GM19240 (cell line): Measurements from ENCODE around the gene RBPMS2.

Experiments used
- DNase-seq: peaks from one replicate; pipeline ENCODE4 v3.0.0; 2011; ENCODE audit warnings: low spot score; ENCODE audit not compliant: insufficient read length

Gene RBPMS2

DNA sequence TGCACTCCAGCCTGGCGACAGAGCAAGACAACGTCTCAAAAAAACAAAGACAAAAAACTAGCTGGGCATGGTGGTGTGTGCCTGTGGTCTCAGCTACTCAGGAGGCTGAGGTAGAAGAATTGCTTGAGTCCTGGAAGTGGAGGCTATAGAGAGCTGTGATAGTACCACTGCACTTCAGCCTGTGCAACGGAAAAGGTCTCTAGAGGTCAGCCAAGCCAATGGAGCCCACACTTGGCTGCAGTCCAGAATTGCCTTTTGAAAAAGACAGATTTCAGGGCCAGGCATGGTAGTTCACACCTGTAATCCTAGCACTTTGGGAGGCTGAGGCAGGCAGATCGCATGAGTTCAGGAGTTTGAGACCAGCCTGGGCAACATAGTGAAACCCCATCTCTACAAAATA is 8.4 kb upstream of the RBPMS2 start:
- no peak for DNase-seq

DNA sequence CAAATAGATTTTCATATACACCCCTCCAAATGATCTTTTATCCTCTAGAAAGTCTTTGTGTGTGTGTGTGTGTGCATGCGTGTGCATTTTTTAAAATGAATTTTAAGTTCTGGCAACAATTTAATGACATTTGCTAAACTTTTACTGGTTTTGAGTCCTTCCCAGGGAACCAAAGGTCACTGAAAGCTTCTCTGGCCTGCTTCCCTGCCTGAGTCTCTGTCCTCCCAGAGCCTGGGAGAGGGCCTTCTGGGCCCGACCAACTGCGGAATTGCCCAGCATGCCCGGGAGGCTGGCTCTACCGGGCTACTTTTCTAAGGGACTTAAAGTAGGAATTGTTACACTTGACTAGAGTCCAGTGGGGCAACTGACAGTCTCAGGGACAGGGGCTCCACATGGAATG is 7.4 kb upstream of the RBPMS2 start:
- no peak for DNase-seq

DNA sequence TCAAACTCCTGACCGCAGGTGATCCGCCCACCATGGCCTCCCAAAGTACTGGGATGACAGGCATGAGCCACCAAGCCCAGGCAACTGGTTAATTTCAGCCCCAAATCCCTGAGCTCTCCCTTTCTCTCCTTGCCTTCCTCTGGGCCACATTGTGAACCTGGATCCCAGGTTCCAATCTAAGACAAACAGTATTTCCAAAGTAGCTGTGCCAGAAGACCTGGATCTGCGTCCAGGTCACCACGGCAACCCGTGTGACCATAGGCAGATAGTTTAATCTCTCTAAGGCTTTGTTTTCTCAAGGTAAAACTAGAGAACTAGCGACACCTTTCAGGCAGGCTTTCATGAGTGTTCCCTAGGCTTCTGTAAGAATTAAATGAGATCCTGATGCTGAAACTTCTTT is 5.9 kb upstream of the RBPMS2 start:
- no peak for DNase-seq

DNA sequence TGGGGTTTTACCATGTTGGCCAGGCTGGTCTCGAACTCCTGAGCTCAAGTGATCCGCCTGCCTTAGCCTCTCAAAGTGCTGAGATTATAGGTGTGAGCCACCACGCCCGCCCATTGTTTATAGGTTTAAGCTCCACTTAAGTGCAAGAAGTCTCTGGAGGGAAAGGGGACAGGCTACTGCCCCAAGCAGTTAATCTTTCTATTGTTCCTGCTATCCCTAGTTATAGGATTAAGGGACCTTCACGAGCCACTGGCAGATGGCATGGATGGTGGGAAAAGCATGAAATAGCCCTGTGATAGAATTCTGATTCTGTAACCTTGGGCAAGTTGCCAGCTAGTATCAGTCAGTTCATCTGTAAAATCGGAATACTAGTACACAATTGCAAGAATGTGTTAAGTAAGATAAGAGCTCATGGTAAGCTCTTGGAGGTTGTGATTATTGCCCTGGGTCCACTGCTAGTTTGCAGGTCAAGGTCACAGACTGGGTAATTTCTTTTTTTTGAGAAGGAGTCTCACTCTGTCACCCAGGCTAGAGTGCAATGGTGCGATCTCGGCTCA is 5.3 kb upstream of the RBPMS2 start:
- DNase-seq, result no peak

DNA sequence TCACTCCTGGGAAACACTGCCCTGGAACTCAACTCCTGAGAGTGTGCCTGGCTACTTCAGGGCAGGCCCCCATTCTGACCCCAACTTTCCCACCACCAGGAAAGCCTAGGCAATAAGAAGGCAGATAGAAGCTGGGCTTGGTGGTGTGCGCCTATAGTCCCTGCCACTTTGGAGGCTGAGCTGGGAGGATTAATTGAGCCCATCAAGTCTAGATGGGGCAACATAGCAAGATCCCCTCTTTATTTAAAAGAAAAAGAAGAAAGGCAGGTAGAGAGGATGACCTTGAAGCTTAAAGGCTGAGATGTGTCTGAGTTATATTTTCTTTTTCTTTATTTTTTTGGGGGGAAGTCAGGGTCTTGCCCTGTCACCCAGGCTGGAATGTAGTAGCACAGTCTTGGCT is 4.2 kb upstream of the RBPMS2 start:
- no peak for DNase-seq

DNA sequence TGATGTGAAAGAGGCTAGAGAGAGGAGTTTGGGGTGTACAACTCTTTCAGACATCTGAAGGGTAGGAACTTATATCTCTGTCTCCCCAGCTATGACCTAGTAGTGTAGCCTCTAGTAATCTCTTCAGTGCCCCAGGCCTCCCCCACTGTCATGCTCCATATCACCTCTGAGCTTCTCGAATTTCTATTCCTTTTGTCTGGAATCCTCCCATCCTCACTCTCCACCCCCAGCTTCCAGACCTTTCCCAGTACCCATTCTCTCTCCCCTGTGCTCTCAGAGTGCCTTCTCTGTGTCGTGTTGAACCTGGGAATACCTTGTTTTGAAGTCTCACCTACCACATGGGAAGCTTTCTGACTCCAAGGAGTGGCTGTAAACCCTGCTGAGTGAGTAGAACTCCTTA is 3.6 kb upstream of the RBPMS2 start:
- no peak for DNase-seq

DNA sequence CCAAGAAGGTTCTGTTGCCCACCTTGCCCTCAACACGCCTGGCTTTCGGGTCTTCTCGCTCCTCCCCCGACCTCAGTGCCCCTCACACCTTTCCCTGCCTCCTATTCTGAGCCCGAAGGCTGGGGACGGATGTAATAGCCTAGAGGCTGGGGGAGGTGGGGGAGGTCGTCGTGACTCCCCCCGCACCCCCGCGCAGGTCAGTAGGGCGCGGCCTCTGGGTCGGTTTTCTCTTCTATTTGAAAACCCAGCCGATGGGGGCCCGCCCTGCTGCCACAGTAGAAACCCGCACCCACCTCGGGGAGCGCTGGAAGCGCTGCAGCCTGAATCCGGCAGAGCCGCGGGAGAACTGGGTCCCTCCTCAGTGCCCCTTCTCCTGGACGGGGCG is 1.0 kb upstream of the RBPMS2 start:
- no peak for DNase-seq

DNA sequence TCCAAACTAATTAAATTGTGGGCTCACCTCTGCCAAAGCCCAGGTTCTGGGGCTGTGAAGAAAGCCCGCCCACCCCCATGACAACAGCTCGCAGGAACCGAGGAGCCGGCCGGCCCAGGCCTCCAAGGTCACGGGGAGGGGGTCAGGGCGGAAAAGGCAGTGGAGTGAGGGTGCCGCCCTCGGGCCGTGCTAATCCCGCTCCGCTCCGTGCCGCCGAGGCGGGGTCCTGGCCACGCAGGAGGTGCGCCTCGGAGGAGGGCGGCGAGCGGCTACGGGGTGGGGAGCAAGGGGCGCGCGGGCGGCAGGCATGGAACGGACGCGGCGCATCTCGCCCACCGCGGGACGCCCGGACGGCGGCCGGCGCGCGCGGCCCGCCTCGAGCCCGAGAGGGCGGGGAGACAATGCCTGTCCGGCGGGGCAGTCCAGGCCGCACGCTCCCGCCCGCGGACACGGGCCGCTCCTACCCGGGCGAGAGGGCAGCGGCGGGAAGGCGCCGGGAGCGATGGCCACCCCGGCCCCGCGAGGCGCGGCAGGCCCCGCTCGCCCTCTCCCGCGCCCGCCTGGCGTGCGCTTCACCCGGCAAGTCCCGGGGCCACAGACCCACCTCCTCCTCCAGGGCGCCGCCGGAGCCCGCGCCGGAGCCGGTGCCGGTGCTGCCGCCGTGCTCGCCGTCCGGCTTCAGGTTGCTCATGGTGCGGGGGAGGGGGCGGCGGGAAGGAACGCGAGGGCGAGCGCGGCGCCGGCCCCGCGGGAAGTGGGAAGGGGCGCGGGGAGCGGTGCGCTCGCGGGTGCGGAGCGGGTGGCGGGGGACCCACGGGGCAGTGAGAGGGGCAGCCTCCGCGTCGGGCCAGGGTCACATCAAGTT is 528 bp downstream of the RBPMS2 start:
- no peak for DNase-seq

DNA sequence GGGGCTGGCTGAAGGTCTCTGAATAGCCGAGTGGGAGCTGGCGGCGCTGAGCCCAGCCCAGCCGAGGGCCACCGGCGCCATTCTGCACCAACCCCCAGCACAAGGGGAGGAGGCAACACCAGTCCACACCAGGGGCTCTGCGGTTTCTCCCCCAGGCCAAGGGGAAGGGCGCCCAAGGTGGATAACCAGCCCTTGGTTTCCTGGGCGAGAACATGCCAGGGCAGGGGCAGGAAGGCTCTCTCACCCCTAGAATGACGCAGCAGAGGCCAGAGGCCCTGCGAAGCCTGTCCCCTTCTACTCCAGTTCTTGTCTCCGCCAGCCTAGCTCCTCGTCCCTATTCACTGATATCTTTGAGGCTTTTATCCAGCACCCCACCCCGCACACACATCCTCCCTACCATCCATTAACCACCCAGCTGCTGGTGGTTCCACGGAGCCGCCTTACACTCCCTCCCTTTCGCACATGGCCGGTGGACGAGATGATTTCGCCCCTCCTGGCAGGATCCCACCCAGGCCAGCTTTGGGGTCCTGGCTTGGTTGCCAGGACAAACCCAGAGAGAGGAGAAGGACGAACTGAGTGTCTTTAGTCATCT is 1.3 kb downstream of the RBPMS2 start:
- no peak for DNase-seq

DNA sequence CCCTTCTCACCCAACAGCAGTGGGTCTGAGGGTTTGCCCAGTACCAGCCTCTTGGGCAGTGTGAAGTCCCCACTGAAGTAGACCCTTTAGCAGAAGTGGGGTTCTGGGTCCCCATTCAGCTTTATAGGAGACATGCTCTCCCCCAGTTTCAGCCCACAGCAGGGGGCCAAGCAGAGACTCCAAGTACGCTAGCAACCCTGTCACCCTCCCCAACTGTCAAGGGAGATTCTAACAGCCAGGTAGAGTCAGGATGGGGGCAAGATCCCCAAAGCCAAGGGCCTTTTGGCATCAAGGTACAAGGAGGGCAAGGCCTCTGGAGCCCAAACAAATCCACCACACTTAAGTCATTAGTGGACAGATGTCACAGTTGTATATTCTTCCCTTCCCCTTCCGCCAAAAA is 1.8 kb downstream of the RBPMS2 start:
- DNase-seq, result no peak

DNA sequence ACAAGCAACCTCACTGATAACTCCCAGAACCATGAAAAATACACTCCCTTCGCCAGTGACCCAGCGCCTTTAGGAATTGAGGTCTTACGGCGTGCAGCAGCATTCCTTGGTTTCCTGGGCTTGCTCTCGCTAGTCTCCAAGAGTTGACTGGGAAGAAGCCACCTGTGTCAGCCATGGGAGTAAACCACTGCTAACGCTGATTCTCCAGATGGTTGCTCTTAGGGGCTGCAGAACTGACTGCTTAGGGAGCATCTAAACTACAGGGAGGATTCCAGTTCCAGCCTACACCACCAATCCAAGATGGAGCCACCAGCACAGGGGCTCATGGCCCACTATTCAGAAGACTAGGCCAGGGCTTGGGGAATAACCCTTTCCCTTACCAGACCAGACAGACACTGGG is 2.4 kb downstream of the RBPMS2 start:
- no peak for DNase-seq

DNA sequence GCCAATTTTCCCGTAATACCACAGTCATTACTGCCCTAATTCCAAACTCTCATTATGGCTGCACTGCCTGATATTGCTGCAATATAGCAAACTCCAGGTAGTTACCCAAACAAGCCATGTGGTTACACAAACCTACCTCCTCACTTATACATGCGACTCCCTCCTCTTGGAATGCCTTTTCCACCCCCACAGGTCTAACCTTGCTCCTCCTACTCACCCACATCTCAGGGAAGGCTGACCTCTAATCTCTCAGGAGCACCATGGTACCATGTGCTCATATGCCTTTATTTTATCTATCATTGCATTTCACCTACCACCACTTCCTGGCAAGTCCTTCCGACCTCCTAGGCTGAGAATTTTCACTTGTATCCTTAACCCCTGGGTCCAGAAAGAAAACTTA is 2.9 kb downstream of the RBPMS2 start:
- DNase-seq, result no peak

DNA sequence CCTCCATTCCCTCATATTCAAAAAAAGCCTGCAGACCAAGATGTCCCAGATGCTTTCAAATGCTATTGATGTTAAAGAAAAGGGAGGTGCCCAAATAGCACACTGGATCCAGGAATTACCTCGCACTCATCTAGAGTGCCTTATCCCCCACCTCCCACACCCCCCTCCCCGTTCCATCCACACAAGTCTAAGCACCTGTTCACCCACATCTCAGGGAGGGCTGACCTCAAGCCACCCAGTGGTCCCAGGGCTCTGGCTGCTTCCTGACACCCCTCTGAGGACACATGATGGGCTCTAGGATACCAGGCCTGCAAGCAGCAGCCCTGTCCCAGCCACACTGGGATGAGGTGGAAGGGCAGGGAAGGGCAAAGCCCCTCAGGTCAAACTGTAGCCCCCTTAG is 4.8 kb downstream of the RBPMS2 start:
- no peak for DNase-seq

DNA sequence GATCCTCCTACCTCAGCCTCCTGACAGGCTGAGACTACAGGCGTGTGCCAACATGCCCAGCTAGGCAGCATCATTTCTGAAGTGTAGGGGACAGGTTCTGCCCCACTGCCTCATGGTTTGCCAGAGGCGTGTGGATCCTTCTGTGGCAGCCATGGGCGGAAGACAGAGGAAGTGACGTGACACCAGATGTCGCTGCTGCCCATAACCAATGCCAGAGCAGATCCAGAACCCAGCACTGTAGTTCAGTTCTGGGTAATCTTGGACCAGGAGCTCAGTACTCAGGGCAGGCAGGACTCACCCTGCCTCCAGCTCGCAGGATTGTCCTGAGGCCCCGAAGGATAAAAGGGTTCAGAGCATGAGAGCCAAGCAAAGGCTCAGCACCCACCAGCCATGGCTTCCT is 8.2 kb downstream of the RBPMS2 start:
- no peak for DNase-seq

DNA sequence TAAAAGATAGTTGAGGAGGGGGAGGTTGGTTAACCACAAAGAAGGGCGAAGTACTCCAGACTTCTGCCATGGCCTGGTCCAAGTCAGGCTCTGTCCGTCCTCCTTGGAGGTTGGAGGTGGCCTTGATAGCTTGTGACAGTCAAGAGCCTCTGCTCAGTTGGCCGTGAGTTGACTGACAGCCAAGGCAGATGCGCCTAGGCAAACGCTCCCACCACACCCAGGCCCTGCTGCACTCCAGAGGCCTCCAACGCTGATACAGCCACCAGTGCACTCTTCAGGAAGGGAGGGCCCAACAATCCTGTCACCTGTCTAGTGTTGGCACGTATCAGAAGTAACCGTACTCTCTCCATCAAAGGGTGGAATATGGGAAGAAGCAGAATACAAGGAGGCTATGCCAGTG is 9.3 kb downstream of the RBPMS2 start:
- DNase-seq, result no peak

DNA sequence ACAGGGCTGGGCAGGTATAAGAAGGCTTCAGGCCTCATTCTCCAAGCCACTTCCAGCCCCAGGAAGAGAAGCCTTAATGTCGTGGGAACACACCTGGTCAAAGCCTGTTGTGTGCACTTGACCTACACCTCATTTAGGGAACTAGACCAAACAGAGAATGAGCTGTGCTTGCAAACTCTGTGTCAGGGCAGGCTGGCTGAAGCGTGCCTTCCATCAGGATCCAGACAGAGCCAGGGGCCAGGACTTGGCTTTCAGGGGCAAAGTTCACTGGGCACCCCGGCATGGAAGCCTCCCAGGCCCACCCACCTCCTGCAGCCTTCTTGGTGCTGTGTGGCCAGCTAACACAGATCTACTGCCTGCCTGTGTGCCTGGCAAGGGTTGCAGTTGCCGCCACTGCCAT is 11.5 kb downstream of the RBPMS2 start:
- DNase-seq, result no peak

DNA sequence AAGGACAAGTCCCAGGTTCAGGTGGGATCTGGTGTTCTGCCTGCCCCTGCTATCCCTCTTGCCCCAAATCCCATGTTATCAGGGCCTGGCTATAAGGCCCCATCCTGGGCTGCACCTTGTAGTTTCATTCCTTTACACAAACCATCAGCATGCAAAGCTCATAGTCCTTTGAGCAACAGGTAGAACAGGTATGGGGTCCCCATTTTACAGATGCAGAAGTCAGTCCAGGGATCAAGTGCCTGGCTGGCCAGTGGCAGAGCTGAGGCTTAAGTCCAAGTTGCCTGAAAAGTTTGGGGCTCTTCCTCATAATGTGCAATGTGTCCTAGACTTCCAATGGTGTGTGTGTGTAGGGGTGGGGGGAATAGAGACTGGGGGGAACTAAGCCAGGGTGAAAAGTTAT is 11.9 kb downstream of the RBPMS2 start:
- DNase-seq, result no peak

DNA sequence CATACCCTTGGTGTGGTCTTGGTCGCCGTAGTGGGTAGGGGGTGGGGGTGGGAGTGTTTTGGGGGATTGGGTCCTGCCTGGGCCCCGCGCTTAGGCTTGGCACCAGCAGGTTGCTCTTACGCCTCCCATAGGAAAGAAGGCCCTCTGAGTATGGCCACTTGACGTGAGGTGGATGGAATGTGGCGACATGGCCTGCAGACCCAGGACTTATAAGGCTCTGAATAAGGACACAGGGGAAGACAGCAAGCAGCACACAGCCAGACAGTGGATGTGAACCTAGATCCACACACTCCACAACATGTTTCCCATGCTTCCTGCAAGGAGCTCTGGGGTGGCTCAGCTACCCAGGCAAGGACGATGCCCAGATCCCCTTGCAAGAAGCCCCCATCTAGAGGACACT is 12.4 kb downstream of the RBPMS2 start:
- DNase-seq, result no peak

DNA sequence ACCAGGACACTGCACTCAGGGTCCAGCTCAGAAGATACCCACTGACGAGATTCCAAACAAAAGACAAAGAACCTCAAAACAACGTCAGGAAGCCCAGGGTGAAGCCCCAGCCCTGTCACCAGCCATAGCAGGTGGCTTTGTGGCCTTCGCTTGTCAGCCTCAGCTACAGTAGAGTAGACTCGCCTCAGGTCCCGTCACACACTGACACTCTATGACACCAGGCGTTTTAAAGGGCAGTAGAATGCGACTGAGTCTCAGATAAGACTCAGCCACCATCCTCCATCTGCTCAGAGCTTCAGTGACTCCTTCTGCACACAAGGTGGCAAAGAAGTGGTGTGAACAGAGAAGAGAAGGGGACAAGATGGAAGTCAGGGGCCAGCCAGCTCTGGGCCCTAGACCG is 12.8 kb downstream of the RBPMS2 start:
- DNase-seq, result no peak

DNA sequence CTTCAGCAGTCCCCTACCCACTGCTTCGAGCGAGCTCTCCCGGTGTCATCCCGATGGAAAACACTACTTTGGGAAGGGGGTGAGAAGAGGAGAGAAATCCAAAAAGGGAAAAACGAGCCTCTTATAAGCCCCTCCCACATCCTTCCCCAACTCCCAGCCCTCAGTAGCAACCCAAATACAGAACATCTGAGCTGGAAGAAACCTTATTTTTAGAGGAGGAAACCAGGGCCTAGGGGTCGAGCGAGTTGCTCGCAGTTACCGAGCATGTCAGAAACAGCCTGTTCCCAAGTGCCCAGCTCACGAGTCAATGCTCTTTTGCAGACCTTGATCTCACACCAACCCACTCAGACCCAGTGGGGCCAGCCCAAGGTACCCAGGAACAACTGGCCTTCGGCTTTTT is 14.2 kb downstream of the RBPMS2 start:
- no peak for DNase-seq

DNA sequence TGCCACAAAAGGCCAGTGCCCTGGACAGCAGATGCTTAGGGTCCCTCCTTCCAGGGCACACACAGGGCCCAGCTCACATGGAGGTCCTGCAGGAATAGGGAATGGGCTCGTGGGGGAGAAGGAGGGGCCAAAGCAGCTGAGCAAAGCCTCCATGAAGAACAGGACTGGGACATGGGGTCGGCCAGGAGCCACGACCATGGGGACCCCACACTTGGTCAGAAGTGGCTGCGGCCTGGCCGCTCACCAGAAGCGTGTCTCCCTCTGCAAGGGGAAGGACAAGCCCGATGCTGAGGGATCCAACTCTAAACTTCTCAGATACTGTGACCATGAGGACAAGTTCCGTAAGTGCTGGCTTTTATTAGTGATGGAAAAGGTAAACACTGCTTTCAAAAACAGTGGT is 15.3 kb downstream of the RBPMS2 start:
- DNase-seq, result no peak

DNA sequence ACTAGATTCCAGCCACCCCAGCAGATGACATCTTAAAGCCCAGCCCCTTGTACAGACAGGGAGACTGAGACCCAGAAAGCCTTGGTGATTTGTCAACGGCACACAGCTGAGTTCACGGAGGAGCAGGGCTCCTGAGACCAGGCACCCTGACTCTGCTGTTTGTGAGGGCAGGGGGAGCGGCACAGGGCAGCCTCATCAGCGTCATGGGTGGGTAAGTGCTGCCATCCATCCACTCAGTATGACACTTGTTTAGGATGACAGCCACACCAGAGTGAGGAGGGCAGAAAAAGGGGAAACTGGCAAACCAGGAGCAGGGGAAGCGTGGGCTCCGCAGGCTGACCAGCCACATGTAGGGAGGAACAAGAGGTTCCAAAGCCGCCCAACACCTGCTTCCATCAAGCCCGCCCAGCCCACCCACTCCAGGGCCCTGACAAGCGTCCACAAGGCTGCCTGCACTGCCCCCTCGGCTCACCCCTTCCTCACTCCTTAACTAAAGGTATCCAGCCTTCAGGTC is 19.9 kb downstream of the RBPMS2 start:
- DNase-seq, result no peak
